ENCODE results near the gene PBX1.

GRCh38 chr1:164712131-164713036, 153.4 kb downstream of the PBX1 start:
- TF ChIP-seq CTCF (optimal IDR thresholded peaks at IDR 0.05 in 1 of 3, IDR thresholded peaks at IDR 0.05 in 1 of 3, conservative IDR thresholded peaks at IDR 0.05 in 1 of 3; ENCODE audit: extremely low read depth in 1 of 3, insufficient read depth in 2 of 3, low read length in 3 of 3) (no peak), EZH2 (IDR thresholded peaks at IDR 0.05; ENCODE audit: low read length) (no peak)
